Astrocyte (in vitro differentiated cells and primary cell): ENCODE results near the gene DAZAP1. TPM values are rescaled to one million over a fixed set of nuclear protein-coding genes. Genes with fewer than 3 reads are reported as not detected.

ENCODE experiments used
- DNase-seq: peaks from one replicate; pipeline ENCODE4 v3.0.0-alpha.2; 2010; ENCODE audit warnings: low read depth
- FAIRE-seq: peaks from 2 replicates; lab custom pipeline; 2011; peaks lifted over from hg19 to GRCh38; lab: Jason Lieb, UNC
- H2AFZ ChIP-seq: 2 replicates; pipeline ENCODE4 v1.6.0; 2012; ENCODE audit warnings: low read depth, low read length, inconsistent platforms
- H3K27ac ChIP-seq: 2 replicates; pipeline ENCODE4 v1.5.1; 2011; ENCODE audit warnings: low read depth, low read length, inconsistent platforms
- H3K27me3 ChIP-seq: 2 replicates; pipeline ENCODE4 v1.6.0; 2011; ENCODE audit warnings: low read length, inconsistent platforms; ENCODE audit not compliant: insufficient read depth
- H3K36me3 ChIP-seq: 2 replicates; pipeline ENCODE4 v1.5.1; 2011; ENCODE audit warnings: low read length, inconsistent platforms; ENCODE audit not compliant: insufficient read depth
- H3K4me1 ChIP-seq: 2 replicates; pipeline ENCODE4 v1.5.1; 2011; ENCODE audit warnings: low read length, inconsistent platforms; ENCODE audit not compliant: insufficient read depth
- H3K4me2 ChIP-seq: 2 replicates; pipeline ENCODE4 v1.6.0; 2012; ENCODE audit warnings: low read length, inconsistent platforms
- H3K4me3 ChIP-seq: 2 replicates; pipeline ENCODE4 v1.5.1; 2011; ENCODE audit warnings: low read depth, mild to moderate bottlenecking, low read length, inconsistent platforms; ENCODE audit not compliant: insufficient read depth
- H3K79me2 ChIP-seq: 2 replicates; pipeline ENCODE4 v1.6.0; 2012; ENCODE audit warnings: mild to moderate bottlenecking, low read length, inconsistent platforms; ENCODE audit not compliant: insufficient read depth
- H3K9ac ChIP-seq: 2 replicates; pipeline ENCODE4 v1.6.0; 2012; ENCODE audit warnings: mild to moderate bottlenecking, low read length, inconsistent platforms
- H3K9me3 ChIP-seq: 2 replicates; pipeline ENCODE4 v1.5.1; 2012; ENCODE audit warnings: low read depth, mild to moderate bottlenecking, low read length, inconsistent platforms; ENCODE audit not compliant: insufficient read depth
- H4K20me1 ChIP-seq: 2 replicates; pipeline ENCODE4 v1.6.0; 2012; ENCODE audit warnings: low read length, inconsistent platforms; ENCODE audit not compliant: insufficient read depth
- H3K27ac Mint-ChIP-seq: one replicate; pipeline ENCODE4 v1.8.0; 2021; ENCODE audit warnings: mild to moderate bottlenecking, mixed read lengths; ENCODE audit not compliant: unreplicated experiment
- H3K27me3 Mint-ChIP-seq: one replicate; pipeline ENCODE4 v1.8.0; 2021; ENCODE audit warnings: low read depth, mixed read lengths; ENCODE audit not compliant: unreplicated experiment
- H3K36me3 Mint-ChIP-seq: one replicate; pipeline ENCODE4 v1.8.0; 2021; ENCODE audit warnings: low read depth, mixed read lengths; ENCODE audit not compliant: unreplicated experiment
- H3K4me1 Mint-ChIP-seq: one replicate; pipeline ENCODE4 v1.8.0; 2021; ENCODE audit warnings: low read depth, mixed read lengths; ENCODE audit not compliant: unreplicated experiment
- H3K4me3 Mint-ChIP-seq: one replicate; pipeline ENCODE4 v1.8.0; 2021; ENCODE audit warnings: mild to moderate bottlenecking, moderate library complexity, mixed read lengths; ENCODE audit not compliant: unreplicated experiment
- H3K9me3 Mint-ChIP-seq: one replicate; pipeline ENCODE4 v1.8.0; 2021; ENCODE audit warnings: mild to moderate bottlenecking, mixed read lengths; ENCODE audit not compliant: unreplicated experiment
- EZH2 ChIP-seq: IDR thresholded peaks from 2 replicates; pipeline ENCODE4 v1.6.1; 2012; ENCODE audit warnings: mild to moderate bottlenecking, low read length, inconsistent platforms; ENCODE audit not compliant: insufficient read depth
- total RNA-seq: library from RNA; stranded (reverse); gene quantifications from 2 replicates; pipeline ENCODE4 v1.2.1, GENCODE V29; 2021
- TF ChIP-seq, protein P1 (sequence below): IDR thresholded peaks from 2 replicates; pipeline ENCODE4 v1.5.1; 2011; ENCODE audit warnings: low read depth, mild to moderate bottlenecking, inconsistent platforms, low read length, moderate library complexity; ENCODE audit not compliant: insufficient read depth

DAZAP1 gene
- total RNA-seq, 1 donor from 2014 or later = 108 TPM

DNA sequence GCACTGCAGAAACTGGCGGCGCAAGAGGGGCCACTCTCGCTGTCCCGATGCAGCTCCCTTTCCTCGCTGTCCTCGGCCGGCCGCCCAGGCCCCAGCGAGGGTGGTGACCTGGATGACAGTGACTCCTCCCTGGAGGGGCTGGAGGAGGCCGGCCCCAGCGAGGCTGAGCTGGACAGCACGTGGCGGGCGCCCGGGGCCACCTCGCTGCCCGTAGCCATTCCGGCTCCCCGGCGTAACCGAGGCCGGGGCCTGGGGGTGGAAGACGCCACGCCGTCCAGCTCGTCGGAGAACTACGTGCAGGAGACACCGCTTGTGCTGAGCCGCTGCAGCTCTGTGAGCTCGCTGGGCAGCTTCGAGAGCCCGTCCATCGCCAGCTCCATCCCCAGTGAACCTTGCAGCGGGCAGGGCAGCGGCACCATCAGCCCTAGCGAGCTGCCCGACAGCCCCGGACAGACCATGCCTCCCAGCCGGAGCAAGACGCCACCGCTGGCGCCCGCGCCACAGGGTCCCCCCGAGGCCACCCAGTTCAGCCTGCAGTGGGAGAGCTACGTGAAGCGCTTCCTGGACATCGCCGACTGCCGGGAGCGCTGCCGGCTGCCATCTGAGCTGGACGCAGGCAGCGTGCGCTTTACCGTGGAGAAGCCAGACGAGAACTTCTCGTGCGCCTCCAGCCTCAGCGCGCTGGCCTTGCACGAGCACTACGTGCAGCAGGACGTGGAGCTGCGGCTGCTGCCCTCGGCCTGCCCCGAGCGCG lies 59.3 kb downstream of the DAZAP1 start:
- Mint-ChIP-seq H3K4me3 (no peak overlapping the region), H3K9me3 (no peaks in the 10 kb centered on the region), H3K4me1 (no peaks in the 10 kb centered on the region), H3K27me3 (peaks cover 4% of the 10 kb centered on the region), H3K36me3 (no peaks in the 10 kb centered on the region), H3K27ac (no peak overlapping the region)
- FAIRE-seq (no peak), DNase-seq (no peak)
- Histone ChIP-seq H3K9ac (no peak overlapping the region), H3K79me2 (no peaks in the 10 kb centered on the region), H4K20me1 (peaks cover 13% of the 10 kb centered on the region), H3K27me3 (peaks cover 5% of the 10 kb centered on the region), H3K27ac (no peak overlapping the region), H3K4me1 (peaks cover 5% of the 10 kb centered on the region), H2AFZ (no peak overlapping the region), H3K4me2 (no peak overlapping the region), H3K9me3 (no peaks in the 10 kb centered on the region), H3K4me3 (no peak overlapping the region), H3K36me3 (no peaks in the 10 kb centered on the region)
- TF ChIP-seq, protein P1, sequence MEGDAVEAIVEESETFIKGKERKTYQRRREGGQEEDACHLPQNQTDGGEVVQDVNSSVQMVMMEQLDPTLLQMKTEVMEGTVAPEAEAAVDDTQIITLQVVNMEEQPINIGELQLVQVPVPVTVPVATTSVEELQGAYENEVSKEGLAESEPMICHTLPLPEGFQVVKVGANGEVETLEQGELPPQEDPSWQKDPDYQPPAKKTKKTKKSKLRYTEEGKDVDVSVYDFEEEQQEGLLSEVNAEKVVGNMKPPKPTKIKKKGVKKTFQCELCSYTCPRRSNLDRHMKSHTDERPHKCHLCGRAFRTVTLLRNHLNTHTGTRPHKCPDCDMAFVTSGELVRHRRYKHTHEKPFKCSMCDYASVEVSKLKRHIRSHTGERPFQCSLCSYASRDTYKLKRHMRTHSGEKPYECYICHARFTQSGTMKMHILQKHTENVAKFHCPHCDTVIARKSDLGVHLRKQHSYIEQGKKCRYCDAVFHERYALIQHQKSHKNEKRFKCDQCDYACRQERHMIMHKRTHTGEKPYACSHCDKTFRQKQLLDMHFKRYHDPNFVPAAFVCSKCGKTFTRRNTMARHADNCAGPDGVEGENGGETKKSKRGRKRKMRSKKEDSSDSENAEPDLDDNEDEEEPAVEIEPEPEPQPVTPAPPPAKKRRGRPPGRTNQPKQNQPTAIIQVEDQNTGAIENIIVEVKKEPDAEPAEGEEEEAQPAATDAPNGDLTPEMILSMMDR = no peak
- peak; percentile 23 for TF ChIP-seq EZH2

GRCh38 chr19:1467215-1467489 lies 59.8 kb downstream of the DAZAP1 start:
- no peak overlapping the region for H3K4me2 ChIP-seq
- no peak overlapping the region for H3K4me3 ChIP-seq

More at GRCh38 chr19:1467215-1467489, 59.8 kb downstream of the DAZAP1 start:
- no peak for TF ChIP-seq EZH2
- TF ChIP-seq, protein P1 = no peak
- no peaks in the 10 kb centered on the region for H3K4me1 Mint-ChIP-seq
- no peaks in the 10 kb centered on the region for H3K79me2 ChIP-seq
- no peaks in the 10 kb centered on the region for H3K9me3 Mint-ChIP-seq
- H3K27ac ChIP-seq = no peak overlapping the region
- H3K4me3 Mint-ChIP-seq = no peak overlapping the region
- H3K27ac Mint-ChIP-seq = no peak overlapping the region
- H3K27me3 ChIP-seq = peaks cover 5% of the 10 kb centered on the region
- no peaks in the 10 kb centered on the region for H3K36me3 ChIP-seq
- H3K9ac ChIP-seq = no peak overlapping the region
- DNase-seq (no peak), FAIRE-seq (no peak)
- no peaks in the 10 kb centered on the region for H3K36me3 Mint-ChIP-seq
- H3K4me1 ChIP-seq = peaks cover 5% of the 10 kb centered on the region
- peaks cover 19% of the 10 kb centered on the region for H4K20me1 ChIP-seq
- peaks cover 4% of the 10 kb centered on the region for H3K27me3 Mint-ChIP-seq
- H2AFZ ChIP-seq = no peak overlapping the region
- no peaks in the 10 kb centered on the region for H3K9me3 ChIP-seq
